T-helper 1 cell treated with Interleukin-12 subunit alpha and Interleukin-12 subunit beta and Interleukin-4 antibody, amounts not matched to agents 30 ng/mL and 1 ng/mL, for 36 hours (primary cell): ENCODE measurements around the gene FAS. TPM values are rescaled to one million over a fixed set of nuclear protein-coding genes. Genes with fewer than 3 reads are reported as not detected.

Source experiments
- intact Hi-C: fragments of 100-400 bp; cut with micrococcal nuclease; formaldehyde crosslinking; loops from one replicate; pipeline ENCODE4 v1.15.1; 2024
- total RNA-seq: library from RNA; stranded (reverse); gene quantifications from 2 replicates; pipeline ENCODE4 v1.2.3, GENCODE V29; 2022

Gene FAS
- 84.4 and 87.8 TPM in 2 replicates for total RNA-seq

- intact Hi-C loops = loop anchor here (1.0 to 10.0 kb wide), 15 partner anchors 11 to 1882 kb away; partner anchors contain the start of genes ATAD1, IFIT1, IFIT5 and KIF20B
These were observed at the start of gene FAS for GRCh38 chr10:88990384-88991160. FAS (plus strand) TSS chr10:88990798; CDS start chr10:88990877, 79 bp downstream.

- intact Hi-C loops = no loop called here
These were observed 49.6 kb upstream of the FAS start for GRCh38 chr10:88941026-88941425.

- intact Hi-C loops = no loop called here
These were observed 46.8 kb upstream of the FAS start for GRCh38 chr10:88943778-88944177.

- intact Hi-C loops = no loop called here
These were observed 45.8 kb upstream of the FAS start for GRCh38 chr10:88944813-88945212.

GRCh38 chr10:88946200-88946599 lies 44.4 kb upstream of the FAS start:
- intact Hi-C loops = no loop called here

- intact Hi-C loops = no loop called here
These were observed 43.5 kb upstream of the FAS start for GRCh38 chr10:88946965-88947590.

- intact Hi-C loops = no loop called here
These were observed 41.5 kb upstream of the FAS start for GRCh38 chr10:88949051-88949450.

- intact Hi-C loops = no loop called here
These were observed 40.4 kb upstream of the FAS start for GRCh38 chr10:88949912-88950837.

- intact Hi-C loops = no loop called here
These were observed 37.9 kb upstream of the FAS start, which contains the start of gene ACTA2 for GRCh38 chr10:88952647-88953111. ACTA2 (minus strand) TSS chr10:88952773; CDS start chr10:88948930, 3,843 bp downstream.

GRCh38 chr10:88953662-88954061 lies 36.9 kb upstream of the FAS start:
- intact Hi-C loops = no loop called here

- intact Hi-C loops = no loop called here
These were observed 36.0 kb upstream of the FAS start for GRCh38 chr10:88954458-88955083.

- intact Hi-C loops = no loop called here
These were observed 33.2 kb upstream of the FAS start for GRCh38 chr10:88957381-88957780.

GRCh38 chr10:88958721-88959120 lies 31.9 kb upstream of the FAS start:
- intact Hi-C loops = no loop called here

GRCh38 chr10:88960802-88961201 lies 29.8 kb upstream of the FAS start:
- intact Hi-C loops = no loop called here

GRCh38 chr10:88961266-88961665 lies 29.3 kb upstream of the FAS start:
- intact Hi-C loops = no loop called here

- intact Hi-C loops = no loop called here
These were observed 28.3 kb upstream of the FAS start for GRCh38 chr10:88962336-88962735.

GRCh38 chr10:88963318-88963717 lies 27.3 kb upstream of the FAS start:
- intact Hi-C loops = no loop called here

- intact Hi-C loops = no loop called here
These were observed 26.2 kb upstream of the FAS start for GRCh38 chr10:88964360-88964759.

- intact Hi-C loops = no loop called here
These were observed 25.7 kb upstream of the FAS start for GRCh38 chr10:88964869-88965415.

- intact Hi-C loops = no loop called here
These were observed 23.8 kb upstream of the FAS start for GRCh38 chr10:88966797-88967196.

- intact Hi-C loops = no loop called here
These were observed 22.2 kb upstream of the FAS start for GRCh38 chr10:88968391-88968790.
